ENCODE data around the gene DCUN1D3. TPM values are rescaled to one million over a fixed set of nuclear protein-coding genes. Genes with fewer than 3 reads are reported as not detected.

The DCUN1D3 gene
- total RNA-seq, 2 donors from 2014 or later = 10.0 to 13.4 TPM

DNA sequence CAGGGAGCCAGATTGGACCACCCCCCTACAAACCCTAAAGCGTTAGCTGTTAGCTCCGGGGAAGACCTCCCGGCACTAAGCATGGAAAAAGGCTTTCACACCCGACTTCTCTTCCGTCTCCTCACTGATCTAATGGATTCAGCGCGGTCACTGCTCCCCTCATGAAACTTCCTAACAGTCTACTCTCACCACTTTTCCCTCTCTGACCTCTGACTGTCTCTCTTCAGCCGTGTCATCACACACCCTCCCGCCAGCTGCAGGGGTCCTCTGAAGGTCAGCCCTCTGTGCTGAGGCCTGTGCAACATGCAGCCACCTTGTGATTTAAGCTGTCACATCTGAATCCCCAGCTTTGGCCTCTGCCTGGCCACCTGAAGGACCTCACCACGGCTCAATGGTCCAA is 16.1 kb upstream of the DCUN1D3 start:
- Histone ChIP-seq H3K4me1 (peaks cover 0 to 28% of the 10 kb centered on the region in 2 donors), H3K4me3 (no peak overlapping the region), H3K36me3 (peaks cover 3% of the 10 kb centered on the region), H3K27me3 (no peaks in the 10 kb centered on the region), H3K9me3 (no peaks in the 10 kb centered on the region), H3K27ac (no peak overlapping the region)
- DNase-seq (ENCODE audit: low spot score) = no peak
- TF ChIP-seq, protein P1, sequence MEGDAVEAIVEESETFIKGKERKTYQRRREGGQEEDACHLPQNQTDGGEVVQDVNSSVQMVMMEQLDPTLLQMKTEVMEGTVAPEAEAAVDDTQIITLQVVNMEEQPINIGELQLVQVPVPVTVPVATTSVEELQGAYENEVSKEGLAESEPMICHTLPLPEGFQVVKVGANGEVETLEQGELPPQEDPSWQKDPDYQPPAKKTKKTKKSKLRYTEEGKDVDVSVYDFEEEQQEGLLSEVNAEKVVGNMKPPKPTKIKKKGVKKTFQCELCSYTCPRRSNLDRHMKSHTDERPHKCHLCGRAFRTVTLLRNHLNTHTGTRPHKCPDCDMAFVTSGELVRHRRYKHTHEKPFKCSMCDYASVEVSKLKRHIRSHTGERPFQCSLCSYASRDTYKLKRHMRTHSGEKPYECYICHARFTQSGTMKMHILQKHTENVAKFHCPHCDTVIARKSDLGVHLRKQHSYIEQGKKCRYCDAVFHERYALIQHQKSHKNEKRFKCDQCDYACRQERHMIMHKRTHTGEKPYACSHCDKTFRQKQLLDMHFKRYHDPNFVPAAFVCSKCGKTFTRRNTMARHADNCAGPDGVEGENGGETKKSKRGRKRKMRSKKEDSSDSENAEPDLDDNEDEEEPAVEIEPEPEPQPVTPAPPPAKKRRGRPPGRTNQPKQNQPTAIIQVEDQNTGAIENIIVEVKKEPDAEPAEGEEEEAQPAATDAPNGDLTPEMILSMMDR (IDR thresholded peaks at IDR 0.05) = no peak

GRCh38 chr16:20911361-20911760 is 11.2 kb upstream of the DCUN1D3 start:
- H3K27ac ChIP-seq = peak overlapping the region; percentile 58 to 84
- peaks cover 0 to 38% of the 10 kb centered on the region in 2 donors for H3K4me1 ChIP-seq
- H3K9me3 ChIP-seq = no peaks in the 10 kb centered on the region
- TF ChIP-seq, protein P1 (IDR thresholded peaks at IDR 0.05) = no peak
- no peaks in the 10 kb centered on the region for H3K36me3 ChIP-seq
- no peak overlapping the region for H3K4me3 ChIP-seq
- H3K27me3 ChIP-seq = no peaks in the 10 kb centered on the region
- no peak for DNase-seq (ENCODE audit: low spot score)

GRCh38 chr16:20910781-20911321 is 10.7 kb upstream of the DCUN1D3 start:
- no peak for DNase-seq (ENCODE audit: low spot score)
- Histone ChIP-seq H3K36me3 (no peaks in the 10 kb centered on the region), H3K4me3 (no peak overlapping the region), H3K27me3 (no peaks in the 10 kb centered on the region), H3K4me1 (peaks cover 0 to 43% of the 10 kb centered on the region in 2 donors), H3K27ac (peak overlapping the region; percentile 58 to 84), H3K9me3 (no peaks in the 10 kb centered on the region)
- TF ChIP-seq, protein P1 (IDR thresholded peaks at IDR 0.05) = no peak

GRCh38 chr16:20906341-20907255 is 6.4 kb upstream of the DCUN1D3 start:
- TF ChIP-seq, protein P1 (IDR thresholded peaks at IDR 0.05) = no peak
- Histone ChIP-seq H3K9me3 (no peaks in the 10 kb centered on the region), H3K36me3 (no peaks in the 10 kb centered on the region), H3K4me3 (no peak overlapping the region), H3K27ac (peak overlapping the region; percentile 79 to 86), H3K27me3 (no peaks in the 10 kb centered on the region), H3K4me1 (peaks cover 0 to 70% of the 10 kb centered on the region in 2 donors)
- no peak for DNase-seq (ENCODE audit: low spot score)

GRCh38 chr16:20905576-20905975 is 5.4 kb upstream of the DCUN1D3 start:
- Histone ChIP-seq H3K4me1 (peaks cover 0 to 66% of the 10 kb centered on the region in 2 donors), H3K27me3 (no peaks in the 10 kb centered on the region), H3K9me3 (no peaks in the 10 kb centered on the region), H3K27ac (peak overlapping the region; percentile 79 to 86), H3K4me3 (no peak overlapping the region), H3K36me3 (no peaks in the 10 kb centered on the region)
- TF ChIP-seq, protein P1 (IDR thresholded peaks at IDR 0.05) = no peak
- no peak for DNase-seq (ENCODE audit: low spot score)

Data from right atrium auricular region (tissue), 2 donors.